Chondrocyte (in vitro differentiated cells): Measurements from ENCODE around the gene YTHDF1. TPM values are rescaled to one million over a fixed set of nuclear protein-coding genes. Genes with fewer than 3 reads are reported as not detected.

Experiments
- DNase-seq: peaks from one replicate; pipeline ENCODE4 v3.0.0; 2021; ENCODE audit warnings: mixed read lengths, low spot score
- H3K27ac Mint-ChIP-seq: one replicate; pipeline ENCODE4 v1.8.0; 2021; ENCODE audit warnings: mild to moderate bottlenecking, moderate library complexity, mixed read lengths; ENCODE audit not compliant: unreplicated experiment
- H3K27me3 Mint-ChIP-seq: 2 replicates; pipeline ENCODE4 v1.8.0; 2021; ENCODE audit warnings: low read depth, mixed read lengths
- H3K36me3 Mint-ChIP-seq: 2 replicates; pipeline ENCODE4 v1.8.0; 2021; ENCODE audit warnings: low read depth, mixed read lengths
- H3K4me1 Mint-ChIP-seq: 2 replicates; pipeline ENCODE4 v1.8.0; 2021; ENCODE audit warnings: low read depth, mild to moderate bottlenecking, mixed read lengths
- H3K4me3 Mint-ChIP-seq: one replicate; pipeline ENCODE4 v1.8.0; 2021; ENCODE audit warnings: mild to moderate bottlenecking, moderate library complexity, mixed read lengths; ENCODE audit not compliant: unreplicated experiment
- H3K9me3 Mint-ChIP-seq: 2 replicates; pipeline ENCODE4 v1.8.0; 2021; ENCODE audit warnings: low read depth, mixed read lengths
- total RNA-seq: library from RNA; stranded (reverse); gene quantifications from 3 replicates; pipeline ENCODE4 v1.2.1, GENCODE V29; 2021
- TF ChIP-seq, protein P1 (sequence below): fragments of 200-600 bp; sonication (generic); IDR thresholded peaks from 2 replicates; pipeline ENCODE4 v1.5.0; 2021; ENCODE audit warnings: antibody characterized with exemption, mild to moderate bottlenecking, moderate library complexity

The YTHDF1 gene
- total RNA-seq, 1 donor from 2014 or later = 39.1 TPM

DNA sequence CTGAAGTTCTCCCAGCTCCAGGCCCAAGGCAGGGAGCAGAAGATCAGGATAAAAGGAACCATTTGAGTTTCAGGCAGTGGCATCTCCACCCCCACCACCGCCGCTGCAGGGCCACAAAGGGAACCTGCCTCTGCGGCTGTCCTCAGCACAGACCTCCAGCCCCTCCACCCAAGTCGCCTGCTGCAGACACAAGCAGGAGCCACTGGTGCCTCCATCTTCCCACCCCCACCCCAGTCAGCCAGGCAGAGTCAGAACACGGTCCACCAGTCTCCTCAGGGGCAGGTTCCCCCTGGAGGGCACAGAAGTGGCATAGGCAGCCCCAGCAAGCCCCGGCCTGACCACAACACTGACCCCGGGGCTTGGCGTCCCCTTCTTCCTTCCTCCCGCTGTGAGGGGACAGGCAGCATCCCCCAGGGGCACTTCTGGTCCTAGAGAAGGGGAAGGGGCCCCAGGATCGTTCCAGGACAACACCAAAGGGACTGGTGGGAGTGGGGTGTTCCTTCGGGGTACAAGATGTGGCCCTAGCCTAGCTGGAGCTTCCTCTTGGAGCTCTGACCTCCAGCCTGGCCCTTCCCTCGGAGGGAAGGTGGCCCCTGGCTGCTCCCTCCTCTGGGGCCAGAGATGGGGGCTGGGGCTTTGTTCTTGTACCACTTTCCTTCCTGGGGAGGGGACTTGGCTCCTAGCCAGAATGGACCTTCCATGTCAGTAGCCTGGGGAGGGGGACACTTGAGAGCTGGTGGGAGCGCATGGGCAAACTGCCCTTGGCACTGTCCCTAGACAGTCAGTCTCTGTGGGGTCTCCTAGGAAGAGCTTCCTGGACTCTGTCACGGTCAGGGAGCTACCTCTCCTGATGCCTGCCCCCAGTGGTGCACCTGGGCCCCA, 36.0 kb downstream of the YTHDF1 start:
- no peak overlapping the region for H3K27ac Mint-ChIP-seq
- no peak for DNase-seq
- peaks cover 13% of the 10 kb centered on the region for H3K4me1 Mint-ChIP-seq
- TF ChIP-seq, protein P1, sequence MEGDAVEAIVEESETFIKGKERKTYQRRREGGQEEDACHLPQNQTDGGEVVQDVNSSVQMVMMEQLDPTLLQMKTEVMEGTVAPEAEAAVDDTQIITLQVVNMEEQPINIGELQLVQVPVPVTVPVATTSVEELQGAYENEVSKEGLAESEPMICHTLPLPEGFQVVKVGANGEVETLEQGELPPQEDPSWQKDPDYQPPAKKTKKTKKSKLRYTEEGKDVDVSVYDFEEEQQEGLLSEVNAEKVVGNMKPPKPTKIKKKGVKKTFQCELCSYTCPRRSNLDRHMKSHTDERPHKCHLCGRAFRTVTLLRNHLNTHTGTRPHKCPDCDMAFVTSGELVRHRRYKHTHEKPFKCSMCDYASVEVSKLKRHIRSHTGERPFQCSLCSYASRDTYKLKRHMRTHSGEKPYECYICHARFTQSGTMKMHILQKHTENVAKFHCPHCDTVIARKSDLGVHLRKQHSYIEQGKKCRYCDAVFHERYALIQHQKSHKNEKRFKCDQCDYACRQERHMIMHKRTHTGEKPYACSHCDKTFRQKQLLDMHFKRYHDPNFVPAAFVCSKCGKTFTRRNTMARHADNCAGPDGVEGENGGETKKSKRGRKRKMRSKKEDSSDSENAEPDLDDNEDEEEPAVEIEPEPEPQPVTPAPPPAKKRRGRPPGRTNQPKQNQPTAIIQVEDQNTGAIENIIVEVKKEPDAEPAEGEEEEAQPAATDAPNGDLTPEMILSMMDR = peak; percentile 3
- H3K9me3 Mint-ChIP-seq = no peaks in the 10 kb centered on the region
- H3K4me3 Mint-ChIP-seq = peak overlapping the region; percentile 9
- peaks cover 2% of the 10 kb centered on the region for H3K36me3 Mint-ChIP-seq
- peaks cover 33% of the 10 kb centered on the region for H3K27me3 Mint-ChIP-seq

DNA sequence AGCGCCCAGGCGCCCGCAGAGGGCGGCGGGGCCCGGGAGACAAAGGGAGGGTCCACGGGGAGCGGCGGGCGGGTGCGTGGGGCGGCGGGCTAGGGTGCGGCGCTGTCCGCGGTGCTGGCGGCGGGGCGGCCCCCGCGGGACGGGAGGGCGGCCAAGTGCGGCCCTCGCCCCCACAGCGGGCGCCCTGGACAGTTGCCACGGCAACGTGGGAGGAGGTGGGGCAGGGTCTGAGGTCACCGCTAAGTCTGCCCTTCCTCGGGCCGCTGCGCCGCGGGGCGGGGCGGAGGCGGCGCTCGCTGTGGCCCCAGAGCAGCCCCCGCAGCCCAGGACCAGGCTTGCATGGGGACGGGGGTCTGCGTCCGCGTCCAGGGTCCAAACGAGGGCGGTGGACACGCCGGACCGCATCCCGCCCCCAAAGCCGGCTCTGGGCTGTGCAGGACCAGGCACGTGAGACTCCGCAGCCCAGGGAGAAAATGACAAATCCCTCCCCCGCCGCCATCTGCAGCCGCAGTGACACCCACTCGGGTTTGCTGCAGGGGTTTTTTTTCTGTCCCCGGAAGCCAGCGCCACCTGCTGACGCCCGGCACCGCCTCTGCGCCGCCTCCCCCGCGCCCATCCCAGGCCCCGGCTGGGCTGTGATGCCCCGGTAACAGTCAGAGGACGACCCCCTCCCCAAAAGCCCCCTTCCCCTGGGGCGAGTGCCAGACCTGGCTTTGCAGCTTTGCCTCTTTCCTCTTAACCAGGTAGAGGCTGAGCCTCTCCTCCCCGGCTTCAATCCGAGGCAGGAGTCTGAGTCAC, 36.8 kb downstream of the YTHDF1 start:
- Mint-ChIP-seq H3K4me1 (peaks cover 13% of the 10 kb centered on the region), H3K36me3 (peaks cover 2% of the 10 kb centered on the region), H3K9me3 (no peaks in the 10 kb centered on the region), H3K27me3 (peaks cover 32% of the 10 kb centered on the region), H3K27ac (no peak overlapping the region), H3K4me3 (peak overlapping the region; percentile 9)
- TF ChIP-seq, protein P1 = peak; percentile 77
- no peak for DNase-seq

DNA sequence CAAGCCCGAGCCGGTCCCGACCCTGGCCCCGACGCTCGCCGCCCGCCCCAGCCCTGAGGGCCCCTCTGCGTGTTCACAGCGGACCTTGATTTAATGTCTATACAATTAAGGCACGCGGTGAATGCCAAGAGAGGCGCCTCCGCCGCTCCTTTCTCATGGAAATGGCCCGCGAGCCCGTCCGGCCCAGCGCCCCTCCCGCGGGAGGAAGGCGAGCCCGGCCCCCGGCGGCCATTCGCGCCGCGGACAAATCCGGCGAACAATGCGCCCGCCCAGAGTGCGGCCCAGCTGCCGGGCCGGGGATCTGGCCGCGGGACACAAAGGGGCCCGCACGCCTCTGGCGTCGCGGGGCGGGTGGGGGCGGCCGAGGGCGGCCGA, 37.5 kb downstream of the YTHDF1 start:
- DNase-seq = no peak
- Mint-ChIP-seq H3K4me3 (no peak overlapping the region), H3K27ac (no peak overlapping the region), H3K4me1 (peaks cover 13% of the 10 kb centered on the region), H3K36me3 (peaks cover 2% of the 10 kb centered on the region), H3K27me3 (peaks cover 34% of the 10 kb centered on the region), H3K9me3 (no peaks in the 10 kb centered on the region)
- TF ChIP-seq, protein P1 = no peak

DNA sequence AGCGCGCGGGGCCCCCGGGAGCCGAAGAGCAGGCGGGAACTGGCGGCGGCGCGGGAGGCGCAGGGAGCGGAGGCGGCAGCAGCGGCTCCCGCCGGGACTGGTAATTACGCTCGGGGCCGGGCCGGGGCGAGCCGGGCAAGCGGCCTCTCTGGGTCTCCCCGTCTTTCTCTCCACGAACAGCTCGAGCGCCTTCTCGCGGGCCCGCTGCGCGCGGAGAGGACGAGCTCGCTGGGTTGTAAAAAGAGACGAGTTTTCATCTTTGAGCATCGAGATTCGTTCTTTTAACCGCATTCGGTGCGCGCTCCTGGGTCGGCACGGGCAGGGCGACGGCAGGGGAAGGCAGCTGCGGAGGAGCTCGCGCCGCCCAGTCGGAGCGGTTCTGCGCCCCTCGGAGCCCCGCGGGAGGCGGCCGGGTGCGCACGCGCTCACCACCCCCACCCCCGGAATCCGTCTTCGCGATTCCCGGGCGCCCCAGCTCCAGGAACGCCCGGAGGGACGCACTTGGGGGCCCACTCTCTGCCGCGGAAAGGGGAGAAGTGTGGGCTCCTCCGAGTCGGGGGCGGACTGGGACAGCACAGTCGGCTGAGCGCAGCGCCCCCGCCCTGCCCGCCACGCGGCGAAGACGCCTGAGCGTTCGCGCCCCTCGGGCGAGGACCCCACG, 38.0 kb downstream of the YTHDF1 start:
- no peaks in the 10 kb centered on the region for H3K9me3 Mint-ChIP-seq
- H3K4me1 Mint-ChIP-seq = peaks cover 13% of the 10 kb centered on the region
- no peak for DNase-seq
- TF ChIP-seq, protein P1 = no peak
- H3K27me3 Mint-ChIP-seq = peaks cover 34% of the 10 kb centered on the region
- H3K4me3 Mint-ChIP-seq = no peak overlapping the region
- H3K27ac Mint-ChIP-seq = no peak overlapping the region
- peaks cover 2% of the 10 kb centered on the region for H3K36me3 Mint-ChIP-seq
